NCI-H2171 treated with DMSO at 0.1 percent for 48 hours (cell line): Measurements from ENCODE around the gene AGPAT2.
"Not testable (repeated sequence)": the region's sequence is repeated elsewhere in the genome, so short reads cannot be mapped to it uniquely, and the experiment has no call there.

Source experiments
- DNase-seq: peaks from one replicate; lab custom pipeline; 2025; lab: John Stamatoyannopoulos, UW

The AGPAT2 gene

GRCh38 chr9:136720251-136720897 is 33.1 kb upstream of the AGPAT2 start:
- no peak for DNase-seq

- DNase-seq: no peak
Measured at GRCh38 chr9:136719195-136719880, 32.1 kb upstream of the AGPAT2 start.

- DNase-seq: no peak
Measured at GRCh38 chr9:136718345-136719194, 31.3 kb upstream of the AGPAT2 start.

- DNase-seq: no peak
Measured at GRCh38 chr9:136717399-136717798, 30.1 kb upstream of the AGPAT2 start.

GRCh38 chr9:136714893-136715274 is 27.6 kb upstream of the AGPAT2 start:
- DNase-seq: no peak

- DNase-seq: no peak
Measured at GRCh38 chr9:136714096-136714892, 27.0 kb upstream of the AGPAT2 start.

- DNase-seq: peak; percentile 65
Measured at GRCh38 chr9:136713550-136713949, 26.3 kb upstream of the AGPAT2 start.

- DNase-seq: no peak
Measured at GRCh38 chr9:136712690-136713544, 25.7 kb upstream of the AGPAT2 start.

- DNase-seq: peak; percentile 93
Measured at GRCh38 chr9:136711751-136712689, 24.8 kb upstream of the AGPAT2 start, which contains the start of gene DIPK1B. DIPK1B (plus strand) TSS chr9:136712572; CDS start chr9:136712666, 94 bp downstream.

- DNase-seq: not testable (repeated sequence)
Measured at GRCh38 chr9:136711219-136711648, 24.0 kb upstream of the AGPAT2 start.

GRCh38 chr9:136710543-136710942 is 23.3 kb upstream of the AGPAT2 start:
- DNase-seq: no peak

GRCh38 chr9:136709454-136710109 is 22.3 kb upstream of the AGPAT2 start:
- no peak for DNase-seq

- no peak for DNase-seq
Measured at GRCh38 chr9:136707849-136708517, 20.7 kb upstream of the AGPAT2 start.

- no peak for DNase-seq
Measured at GRCh38 chr9:136707011-136707410, 19.8 kb upstream of the AGPAT2 start.

- no peak for DNase-seq
Measured at GRCh38 chr9:136705564-136705963, 18.3 kb upstream of the AGPAT2 start.

- DNase-seq: not testable (repeated sequence)
Measured at GRCh38 chr9:136704741-136705140, 17.5 kb upstream of the AGPAT2 start.

GRCh38 chr9:136703276-136703860 is 16.1 kb upstream of the AGPAT2 start:
- peak; percentile 82 for DNase-seq

- no peak for DNase-seq
Measured at GRCh38 chr9:136701668-136702053, 14.4 kb upstream of the AGPAT2 start.
